Measurements from ENCODE around the gene JKAMP. TPM values are rescaled to one million over a fixed set of nuclear protein-coding genes. Genes with fewer than 3 reads are reported as not detected.

JKAMP gene
- total RNA-seq, 1 donor: 77.4 TPM

DNA sequence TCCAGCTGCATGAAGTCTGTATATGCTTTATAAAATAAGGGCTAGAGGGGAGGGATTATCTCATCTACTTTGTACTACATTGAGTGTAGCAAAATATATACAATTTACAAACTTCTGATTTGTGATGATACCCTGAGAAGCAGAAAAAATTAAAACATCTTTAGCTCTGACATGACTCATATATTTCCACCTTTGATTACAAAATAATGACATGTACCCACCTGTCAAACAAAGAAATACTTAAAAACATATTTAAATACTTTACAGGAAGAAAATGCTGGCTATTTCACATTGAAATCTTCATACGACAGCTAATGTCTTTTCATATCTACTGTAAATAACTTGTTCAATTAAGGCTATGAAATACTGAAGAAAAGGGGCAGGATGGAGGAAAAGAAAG is 22.4 kb upstream of the JKAMP start:
- Histone ChIP-seq H3K27me3 (ENCODE audit: insufficient read depth, low read length) (no peaks in the 10 kb centered on the region), H3K79me2 (ENCODE audit: insufficient read depth, low read length) (no peaks in the 10 kb centered on the region), H3K9me3 (ENCODE audit: low read depth, low read length) (no peaks in the 10 kb centered on the region), H4K20me1 (ENCODE audit: insufficient read depth, low read length) (peaks cover 14% of the 10 kb centered on the region), H2AFZ (ENCODE audit: low read length) (no peak overlapping the region), H3K27ac (ENCODE audit: low read depth, low read length) (no peak overlapping the region), H3K36me3 (ENCODE audit: insufficient read depth, low read length) (peaks cover 37% of the 10 kb centered on the region), H3K4me1 (ENCODE audit: insufficient read depth, low read length) (peaks cover 8% of the 10 kb centered on the region), H3K4me2 (ENCODE audit: insufficient read depth, low read length) (no peak overlapping the region), H3K4me3 (ENCODE audit: insufficient read depth, low read length) (no peak overlapping the region)
- no peak for DNase-seq (ENCODE audit: insufficient read length, low spot score, missing footprints)
- TF ChIP-seq, protein P1, sequence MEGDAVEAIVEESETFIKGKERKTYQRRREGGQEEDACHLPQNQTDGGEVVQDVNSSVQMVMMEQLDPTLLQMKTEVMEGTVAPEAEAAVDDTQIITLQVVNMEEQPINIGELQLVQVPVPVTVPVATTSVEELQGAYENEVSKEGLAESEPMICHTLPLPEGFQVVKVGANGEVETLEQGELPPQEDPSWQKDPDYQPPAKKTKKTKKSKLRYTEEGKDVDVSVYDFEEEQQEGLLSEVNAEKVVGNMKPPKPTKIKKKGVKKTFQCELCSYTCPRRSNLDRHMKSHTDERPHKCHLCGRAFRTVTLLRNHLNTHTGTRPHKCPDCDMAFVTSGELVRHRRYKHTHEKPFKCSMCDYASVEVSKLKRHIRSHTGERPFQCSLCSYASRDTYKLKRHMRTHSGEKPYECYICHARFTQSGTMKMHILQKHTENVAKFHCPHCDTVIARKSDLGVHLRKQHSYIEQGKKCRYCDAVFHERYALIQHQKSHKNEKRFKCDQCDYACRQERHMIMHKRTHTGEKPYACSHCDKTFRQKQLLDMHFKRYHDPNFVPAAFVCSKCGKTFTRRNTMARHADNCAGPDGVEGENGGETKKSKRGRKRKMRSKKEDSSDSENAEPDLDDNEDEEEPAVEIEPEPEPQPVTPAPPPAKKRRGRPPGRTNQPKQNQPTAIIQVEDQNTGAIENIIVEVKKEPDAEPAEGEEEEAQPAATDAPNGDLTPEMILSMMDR (IDR thresholded peaks at IDR 0.05; ENCODE audit: extremely low read depth, low read depth, low read length): no peak

DNA sequence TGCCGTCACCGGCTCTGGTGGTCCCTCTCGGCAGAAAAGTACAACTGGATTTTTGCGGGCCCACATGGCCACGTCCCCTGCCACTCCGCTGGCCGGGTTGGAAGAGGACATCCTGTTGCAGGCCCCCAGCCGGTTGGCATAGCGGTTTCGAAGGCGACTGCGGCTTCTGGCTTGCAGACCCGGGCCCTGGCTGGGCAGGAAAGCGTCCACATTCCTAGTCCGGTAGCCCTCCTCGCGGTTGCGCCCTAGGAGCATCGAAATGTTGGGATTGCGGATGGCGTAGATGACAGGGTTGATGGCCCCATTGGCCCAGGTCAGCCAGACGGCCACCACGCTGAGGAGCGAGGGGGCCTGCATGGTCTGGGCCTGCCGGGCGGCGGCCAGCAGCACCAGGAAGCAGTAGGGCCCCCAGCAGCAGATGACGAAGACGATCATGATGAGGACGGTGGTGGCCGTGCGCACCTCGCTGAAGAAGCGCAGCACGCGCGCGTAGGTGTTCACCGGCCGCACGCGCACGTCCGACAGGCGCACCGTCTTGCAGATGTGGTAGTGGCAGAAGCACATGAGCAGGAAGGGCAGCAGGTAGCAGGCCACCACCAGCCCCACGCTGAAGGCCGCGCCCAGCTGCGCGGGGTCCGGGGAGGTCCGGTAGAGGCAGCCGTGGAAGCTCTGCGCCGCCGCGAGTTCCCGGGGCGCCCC is 20.4 kb upstream of the JKAMP start:
- Histone ChIP-seq H3K36me3 (ENCODE audit: insufficient read depth, low read length) (peaks cover 21% of the 10 kb centered on the region), H4K20me1 (ENCODE audit: insufficient read depth, low read length) (peaks cover 14% of the 10 kb centered on the region), H2AFZ (ENCODE audit: low read length) (peak overlapping the region; percentile 40), H3K4me3 (ENCODE audit: insufficient read depth, low read length) (peak overlapping the region; percentile 75), H3K4me2 (ENCODE audit: insufficient read depth, low read length) (peak overlapping the region; percentile 86), H3K4me1 (ENCODE audit: insufficient read depth, low read length) (peaks cover 8% of the 10 kb centered on the region), H3K79me2 (ENCODE audit: insufficient read depth, low read length) (no peaks in the 10 kb centered on the region), H3K9me3 (ENCODE audit: low read depth, low read length) (no peaks in the 10 kb centered on the region), H3K27ac (ENCODE audit: low read depth, low read length) (peak overlapping the region; percentile 38), H3K27me3 (ENCODE audit: insufficient read depth, low read length) (no peaks in the 10 kb centered on the region)
- TF ChIP-seq, protein P1 (IDR thresholded peaks at IDR 0.05; ENCODE audit: extremely low read depth, low read depth, low read length): no peak
- DNase-seq (ENCODE audit: insufficient read length, low spot score, missing footprints): no peak

DNA sequence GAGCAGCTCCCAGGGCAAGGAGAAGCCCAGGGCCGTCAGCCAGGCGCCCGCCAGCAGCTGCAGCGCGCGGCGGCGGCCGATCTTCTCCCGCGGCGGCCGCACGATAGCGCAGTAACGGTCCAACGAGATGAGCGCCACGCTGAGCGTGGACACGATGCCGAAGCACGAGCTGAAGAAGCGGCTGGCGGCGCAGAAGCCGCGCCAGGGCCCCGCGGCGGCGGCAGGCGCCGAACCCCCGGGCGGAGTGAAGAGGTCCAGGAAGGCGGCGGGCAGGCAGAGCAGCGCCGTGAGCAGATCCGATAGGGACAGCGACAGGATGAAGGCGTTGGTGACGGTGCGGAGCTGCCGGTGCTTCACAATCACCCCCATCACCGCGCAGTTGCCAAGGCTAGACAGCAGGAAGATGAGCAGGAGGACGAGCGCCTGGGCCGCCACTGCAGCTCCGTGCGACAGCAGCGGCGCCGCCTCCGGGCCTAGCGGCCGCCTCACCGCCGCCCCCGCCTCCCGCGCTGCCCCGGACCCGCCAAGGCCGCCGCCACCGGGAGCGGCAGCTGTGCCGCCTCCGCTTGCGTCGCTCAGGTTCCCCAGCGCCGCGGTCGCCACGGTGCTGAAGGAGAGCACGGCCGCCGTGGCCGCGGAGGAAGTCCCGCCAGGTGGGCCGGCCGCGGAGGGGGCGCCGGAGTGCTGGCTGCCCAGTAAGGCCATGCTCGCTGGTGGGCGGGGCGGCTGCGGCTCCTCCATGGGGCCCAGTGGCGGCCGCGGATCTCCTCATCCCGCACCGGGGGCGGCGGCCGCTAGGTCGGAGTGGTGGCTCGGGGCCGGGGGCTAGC is 19.6 kb upstream of the JKAMP start:
- Histone ChIP-seq H3K27ac (ENCODE audit: low read depth, low read length) (peak overlapping the region; percentile 43), H3K79me2 (ENCODE audit: insufficient read depth, low read length) (no peaks in the 10 kb centered on the region), H3K36me3 (ENCODE audit: insufficient read depth, low read length) (peaks cover 15% of the 10 kb centered on the region), H2AFZ (ENCODE audit: low read length) (peak overlapping the region; percentile 84), H3K4me1 (ENCODE audit: insufficient read depth, low read length) (peaks cover 8% of the 10 kb centered on the region), H3K4me3 (ENCODE audit: insufficient read depth, low read length) (peak overlapping the region; percentile 75), H4K20me1 (ENCODE audit: insufficient read depth, low read length) (peaks cover 14% of the 10 kb centered on the region), H3K9me3 (ENCODE audit: low read depth, low read length) (no peaks in the 10 kb centered on the region), H3K4me2 (ENCODE audit: insufficient read depth, low read length) (peak overlapping the region; percentile 86), H3K27me3 (ENCODE audit: insufficient read depth, low read length) (no peaks in the 10 kb centered on the region)
- TF ChIP-seq, protein P1 (IDR thresholded peaks at IDR 0.05; ENCODE audit: extremely low read depth, low read depth, low read length): no peak
- peak; percentile 96 for DNase-seq (ENCODE audit: insufficient read length, low spot score, missing footprints)
